Measurements from ENCODE around the gene PIK3C2G.

DNA sequence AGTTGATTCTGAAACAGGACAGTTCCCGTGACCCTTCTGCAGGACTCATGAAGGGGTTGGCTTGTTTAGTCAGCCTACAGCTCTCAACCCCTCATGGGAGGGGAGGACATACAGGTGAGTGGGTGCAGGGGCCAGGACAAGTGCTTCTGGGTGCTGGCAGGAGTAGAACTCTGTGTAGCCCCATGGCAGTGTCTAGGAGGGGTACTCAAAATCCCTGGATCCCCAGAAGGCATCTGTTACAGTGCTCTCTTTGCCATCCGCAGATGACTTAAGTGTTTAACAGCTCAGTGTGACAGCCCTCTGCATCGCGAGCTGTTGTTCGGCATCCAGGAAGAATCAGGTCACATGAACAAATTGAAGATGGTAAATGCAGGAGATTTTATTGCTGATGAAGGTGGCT, 91.0 kb downstream of the PIK3C2G start:
- no peak for TF ChIP-seq CTCF (IDR thresholded peaks at IDR 0.05)
- TF ChIP-seq POLR2A (IDR thresholded peaks at IDR 0.05): no peak

All from thyroid gland (tissue), 4 donors.